ENCODE data around the gene BPIFB3.
"Not testable (repeated sequence)": the region's sequence is repeated elsewhere in the genome, so short reads cannot be mapped to it uniquely, and the experiment has no call there.

Gene BPIFB3

GRCh38 chr20:33028875-33029274 is 24.8 kb upstream of the BPIFB3 start:
- DNase-seq (ENCODE audit: low spot score), result no peak

DNA sequence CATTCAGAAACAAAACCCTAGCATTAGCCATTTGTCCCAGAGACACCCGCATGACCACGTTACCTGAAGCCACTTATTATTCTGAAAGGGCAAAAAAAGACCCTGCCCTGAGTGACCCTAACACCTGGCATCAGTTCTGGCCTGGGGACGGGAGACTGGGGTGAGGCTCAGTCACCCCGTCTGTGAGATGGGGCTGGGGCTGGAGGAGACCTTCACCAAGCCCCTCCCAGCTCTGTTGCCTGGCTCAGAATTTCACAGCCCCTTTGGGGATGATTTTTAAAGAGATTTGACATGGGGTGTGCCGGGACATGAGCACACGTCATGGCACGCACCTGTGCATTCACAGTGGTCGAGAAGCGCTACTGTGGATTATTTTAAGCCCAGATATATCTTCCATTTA is 23.6 kb upstream of the BPIFB3 start:
- DNase-seq (ENCODE audit: low spot score), result no peak

GRCh38 chr20:33030569-33030968 is 23.1 kb upstream of the BPIFB3 start:
- no peak for DNase-seq (ENCODE audit: low spot score)

- no peak for DNase-seq (ENCODE audit: low spot score)
Measured at GRCh38 chr20:33031531-33031930, 22.2 kb upstream of the BPIFB3 start, which contains the start of gene BPIFB6. Gene BPIFB6 (plus strand): TSS chr20:33031648. CDS start chr20:33031648, 0 bp downstream.

DNA sequence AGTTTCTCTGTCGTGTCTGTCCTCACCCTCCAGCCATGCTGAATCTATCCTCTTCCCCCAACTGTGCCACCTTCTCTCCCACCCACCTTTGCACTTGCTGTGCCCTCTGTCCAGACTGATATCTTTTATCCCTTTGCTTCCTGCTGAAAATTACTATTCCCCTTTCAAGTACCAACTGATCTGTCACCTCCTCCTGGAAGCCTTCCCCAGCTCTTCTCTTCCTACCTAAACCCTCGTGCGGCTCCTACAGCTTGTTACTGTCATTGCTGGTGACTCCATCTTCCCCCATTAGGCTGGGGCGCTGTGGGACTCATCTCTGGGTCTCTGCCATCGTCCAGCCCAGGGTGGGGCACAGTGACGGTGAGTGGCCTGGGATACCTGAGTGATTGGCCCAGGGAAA is 21.1 kb upstream of the BPIFB3 start:
- DNase-seq (ENCODE audit: low spot score), result no peak

DNA sequence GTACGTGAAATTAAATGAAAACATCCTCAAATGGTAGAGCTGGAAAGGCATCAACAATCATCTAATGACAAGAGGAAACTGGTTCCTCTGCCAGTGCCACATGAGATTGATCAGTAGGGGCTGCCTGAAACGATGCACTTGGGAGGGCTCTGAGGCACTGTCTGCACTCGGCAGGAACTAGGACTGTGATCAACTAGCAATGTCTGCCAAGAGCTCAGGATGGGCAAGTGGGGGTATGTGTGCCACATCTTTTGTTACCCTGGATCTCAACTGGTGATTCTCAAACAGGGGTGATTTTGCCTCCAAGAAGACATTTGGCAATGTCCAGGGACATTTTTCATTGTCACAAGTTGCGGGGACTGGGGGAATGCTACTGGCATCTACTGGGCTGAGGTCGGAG is 20.3 kb upstream of the BPIFB3 start:
- DNase-seq (ENCODE audit: low spot score), result no peak

GRCh38 chr20:33034115-33034514 is 19.6 kb upstream of the BPIFB3 start:
- DNase-seq (ENCODE audit: low spot score), result no peak

DNA sequence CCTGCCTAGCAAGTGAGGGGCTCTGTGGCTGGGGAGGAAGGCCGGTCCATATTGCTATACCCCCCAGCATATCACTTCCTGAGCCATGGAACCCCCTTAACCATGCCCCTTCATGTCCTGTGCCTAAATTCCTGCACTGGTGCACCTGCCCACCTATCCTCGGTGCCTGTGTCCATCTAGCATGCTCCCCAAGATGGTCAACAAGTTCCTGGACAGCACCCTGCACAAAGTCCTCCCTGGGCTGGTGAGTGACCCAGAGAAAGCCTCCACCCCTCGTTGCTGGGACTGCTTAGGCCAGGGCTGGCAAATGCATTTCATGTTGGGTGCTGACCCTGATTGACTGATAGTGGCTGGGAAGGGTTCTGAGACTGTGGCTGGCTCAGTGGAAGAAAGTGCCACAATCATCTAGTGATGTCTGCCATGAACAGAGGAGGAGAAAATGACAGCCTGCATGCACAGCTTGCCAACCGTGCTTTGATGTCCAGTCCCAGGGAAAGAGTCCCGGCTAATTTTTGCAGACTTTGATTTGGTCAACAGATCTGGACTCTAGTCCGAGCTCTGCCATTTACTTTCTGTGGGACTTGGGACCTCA is 18.7 kb upstream of the BPIFB3 start:
- DNase-seq (ENCODE audit: low spot score), result no peak

GRCh38 chr20:33037456-33037855 is 16.2 kb upstream of the BPIFB3 start:
- DNase-seq (ENCODE audit: low spot score), result no peak

- DNase-seq (ENCODE audit: low spot score), result no peak
Measured at GRCh38 chr20:33038243-33038642, 15.5 kb upstream of the BPIFB3 start.

- no peak for DNase-seq (ENCODE audit: low spot score)
Measured at GRCh38 chr20:33042430-33042829, 11.3 kb upstream of the BPIFB3 start.

- no peak for DNase-seq (ENCODE audit: low spot score)
Measured at GRCh38 chr20:33042983-33043730, 10.5 kb upstream of the BPIFB3 start.

DNA sequence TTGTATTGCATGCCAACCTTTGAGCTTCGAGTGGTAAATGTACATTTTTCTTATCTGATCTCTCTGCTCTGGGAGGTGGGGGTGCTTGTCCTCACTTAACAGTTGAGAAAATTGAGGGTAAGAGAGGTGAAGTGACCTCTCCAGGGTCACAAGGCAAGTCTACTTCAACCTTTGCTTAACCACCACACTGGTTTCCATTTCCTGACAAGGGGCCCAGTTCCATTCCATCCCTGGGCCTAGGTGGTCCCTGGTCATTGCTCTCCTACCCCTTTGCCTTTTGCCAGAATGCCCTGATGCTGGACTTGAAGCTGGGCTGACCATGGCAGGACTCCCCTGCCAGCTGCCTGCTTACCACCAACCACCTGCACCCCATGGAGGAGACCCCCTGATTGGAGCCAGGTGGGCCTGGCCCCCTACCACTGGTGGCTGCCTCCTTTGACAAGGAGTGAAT is 9.9 kb upstream of the BPIFB3 start:
- no peak for DNase-seq (ENCODE audit: low spot score)

GRCh38 chr20:33045129-33045721 is 8.5 kb upstream of the BPIFB3 start:
- DNase-seq (ENCODE audit: low spot score), result not testable (repeated sequence)

- no peak for DNase-seq (ENCODE audit: low spot score)
Measured at GRCh38 chr20:33046412-33046811, 7.3 kb upstream of the BPIFB3 start.

DNA sequence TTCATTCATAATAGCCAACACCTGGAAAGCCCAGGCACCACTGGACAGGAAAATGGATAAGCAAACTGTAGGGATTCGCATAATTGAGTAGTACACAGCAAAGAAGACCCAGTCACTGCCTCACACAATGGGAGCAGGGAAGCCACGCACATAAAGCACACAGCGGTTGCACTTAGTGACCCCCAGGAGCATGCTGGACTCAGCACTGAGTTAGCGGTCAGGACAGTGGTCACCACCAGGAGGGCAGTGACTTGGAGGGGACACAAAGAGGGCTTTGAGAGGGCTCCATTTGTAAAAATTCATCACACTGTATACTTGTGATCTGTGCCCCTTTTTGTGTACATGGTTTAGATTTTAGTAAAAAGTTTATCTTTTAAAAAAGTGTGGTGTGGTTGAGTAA is 2.4 kb upstream of the BPIFB3 start:
- no peak for DNase-seq (ENCODE audit: low spot score)

DNA sequence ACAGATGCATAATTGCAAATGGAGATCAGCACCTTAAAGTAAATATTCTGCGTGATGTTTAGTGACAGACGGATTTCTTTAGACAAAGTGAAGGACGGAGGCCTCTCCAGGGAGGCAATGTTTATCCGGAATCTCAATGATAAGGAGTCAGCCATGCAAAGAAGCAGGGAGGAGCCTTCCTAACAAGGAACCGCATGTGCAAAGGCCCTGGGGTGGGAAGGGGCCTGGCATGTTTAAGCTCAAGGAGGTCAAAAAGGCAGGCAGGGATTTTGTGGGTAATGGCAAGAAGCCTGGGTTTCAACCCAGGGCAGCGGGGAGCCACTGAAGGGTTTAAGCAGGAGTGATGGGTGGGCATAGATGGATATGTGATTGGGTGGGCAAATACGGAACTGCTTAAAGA is 678 bp downstream of the BPIFB3 start:
- no peak for DNase-seq (ENCODE audit: low spot score)

DNA sequence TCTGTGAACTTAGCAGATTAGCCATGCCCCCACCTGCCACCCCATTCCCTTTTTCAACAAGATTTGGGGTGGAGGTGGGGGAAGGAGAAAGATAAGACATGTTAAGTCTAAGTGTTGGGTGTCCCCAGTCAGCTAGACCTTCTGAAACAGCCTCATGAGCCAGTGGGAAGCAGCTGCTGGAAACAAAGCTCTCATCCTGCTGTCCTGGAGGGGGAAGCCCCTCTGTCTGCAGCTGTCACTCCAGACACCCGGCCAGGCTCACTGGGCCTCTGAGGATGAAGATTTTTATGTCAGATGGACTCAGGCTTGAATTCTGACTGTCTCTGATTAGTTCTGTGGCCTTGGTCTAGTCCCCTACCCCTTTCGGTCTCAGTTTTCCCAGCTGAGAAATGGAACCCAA is 1.1 kb downstream of the BPIFB3 start:
- DNase-seq (ENCODE audit: low spot score), result no peak

GRCh38 chr20:33059136-33059535 is 5.4 kb downstream of the BPIFB3 start:
- no peak for DNase-seq (ENCODE audit: low spot score)

- no peak for DNase-seq (ENCODE audit: low spot score)
Measured at GRCh38 chr20:33059741-33060390, 6.2 kb downstream of the BPIFB3 start.

GRCh38 chr20:33061658-33062028 is 7.9 kb downstream of the BPIFB3 start:
- no peak for DNase-seq (ENCODE audit: low spot score)

GRCh38 chr20:33062105-33062824 is 8.6 kb downstream of the BPIFB3 start:
- no peak for DNase-seq (ENCODE audit: low spot score)

Data from RKO (cell line).